Anterior cingulate cortex (tissue), 58 donors: ENCODE results near the gene C3orf20.
"Not testable (repeated sequence)": the region's sequence is repeated elsewhere in the genome, so short reads cannot be mapped to it uniquely, and the experiment has no call there.

Source experiments
- DNase-seq, 58 donors: peaks; one replicate each; lab custom pipeline; 2025; lab: John Stamatoyannopoulos, UW

The C3orf20 gene

GRCh38 chr3:14740983-14741382 is 66.0 kb downstream of the C3orf20 start:
- DNase-seq, result no peak

- no peak for DNase-seq
Observed at GRCh38 chr3:14741510-14741909, 66.6 kb downstream of the C3orf20 start.

DNA sequence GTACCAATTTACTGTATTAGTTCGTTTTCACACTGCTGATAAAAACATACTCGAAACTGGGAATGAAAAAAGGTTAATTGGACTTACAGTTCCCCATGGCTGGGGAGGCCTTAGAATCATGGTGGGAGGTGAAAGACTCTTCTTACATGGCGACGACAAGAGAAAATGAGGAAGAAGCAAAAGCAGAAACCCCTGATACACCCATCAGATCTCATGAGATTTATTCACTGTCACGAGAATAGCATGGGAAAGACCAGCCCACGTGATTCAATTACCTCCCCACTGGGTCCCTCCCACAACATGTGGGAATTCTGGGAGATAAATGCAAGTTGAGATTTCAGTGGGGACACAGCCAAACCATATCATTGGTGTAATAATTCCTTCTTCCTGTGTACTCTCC is 69.6 kb downstream of the C3orf20 start:
- no peak for DNase-seq

- no peak for DNase-seq
Observed at GRCh38 chr3:14750650-14751049, 75.7 kb downstream of the C3orf20 start.

DNA sequence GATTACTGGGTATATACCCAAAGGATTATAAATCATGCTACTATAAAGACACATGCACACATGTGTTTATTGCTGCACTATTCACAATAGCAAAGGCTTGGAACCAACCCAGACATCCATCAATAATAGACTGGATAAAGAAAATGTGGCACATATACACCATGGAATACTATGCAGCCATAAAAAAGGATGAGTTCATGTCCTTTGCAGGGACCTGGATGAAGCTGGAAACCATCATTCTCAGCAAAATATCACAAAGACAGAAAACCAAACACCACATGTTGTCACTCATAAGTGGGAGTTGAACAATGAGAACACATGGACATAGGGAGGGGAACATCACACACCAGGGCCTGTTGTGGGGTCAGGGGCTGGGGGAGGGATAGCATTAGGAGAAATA is 78.0 kb downstream of the C3orf20 start:
- DNase-seq, result not testable (repeated sequence)

- DNase-seq, result no peak
Observed at GRCh38 chr3:14757153-14757700, 82.3 kb downstream of the C3orf20 start.

DNA sequence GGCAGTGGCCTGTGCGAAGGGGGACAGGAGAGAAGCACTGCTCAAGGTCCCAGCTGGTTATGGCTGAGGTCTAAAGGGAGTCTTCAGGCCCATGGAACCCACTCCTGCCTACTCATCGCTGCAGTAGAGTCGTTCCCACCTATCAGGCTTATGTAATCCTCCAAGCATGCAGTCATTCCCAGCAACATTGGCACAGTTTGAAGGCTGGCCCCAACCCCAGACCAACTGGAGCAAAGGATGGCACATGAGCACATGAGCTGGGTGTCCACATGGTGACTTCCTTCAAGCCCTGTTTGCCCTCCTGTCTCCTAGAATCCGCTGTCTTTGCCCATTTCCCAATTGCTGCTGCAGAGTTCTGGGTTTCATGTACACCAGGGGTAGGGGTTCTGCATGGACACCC is 83.4 kb downstream of the C3orf20 start:
- DNase-seq, result no peak

GRCh38 chr3:14758959-14759358 is 84.0 kb downstream of the C3orf20 start:
- DNase-seq, result no peak

DNA sequence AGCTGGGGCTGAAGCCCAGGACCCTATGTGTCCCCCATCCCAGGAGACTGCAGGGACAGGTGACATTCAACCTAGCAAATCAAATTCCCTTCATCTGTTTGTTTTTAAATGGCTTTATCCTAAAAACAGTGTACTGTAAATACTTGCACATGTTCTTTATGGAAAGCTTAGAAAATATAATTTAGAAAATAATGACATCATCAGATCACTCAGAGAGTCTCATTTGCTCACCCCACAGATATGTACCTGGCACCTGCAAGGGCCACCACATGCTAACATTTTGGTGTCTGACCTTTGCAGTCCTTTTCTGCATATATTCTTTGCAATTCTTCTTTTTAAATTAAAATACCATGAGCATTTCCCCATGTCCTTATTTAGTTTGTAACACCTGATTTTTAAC is 85.2 kb downstream of the C3orf20 start:
- DNase-seq, result no peak

DNA sequence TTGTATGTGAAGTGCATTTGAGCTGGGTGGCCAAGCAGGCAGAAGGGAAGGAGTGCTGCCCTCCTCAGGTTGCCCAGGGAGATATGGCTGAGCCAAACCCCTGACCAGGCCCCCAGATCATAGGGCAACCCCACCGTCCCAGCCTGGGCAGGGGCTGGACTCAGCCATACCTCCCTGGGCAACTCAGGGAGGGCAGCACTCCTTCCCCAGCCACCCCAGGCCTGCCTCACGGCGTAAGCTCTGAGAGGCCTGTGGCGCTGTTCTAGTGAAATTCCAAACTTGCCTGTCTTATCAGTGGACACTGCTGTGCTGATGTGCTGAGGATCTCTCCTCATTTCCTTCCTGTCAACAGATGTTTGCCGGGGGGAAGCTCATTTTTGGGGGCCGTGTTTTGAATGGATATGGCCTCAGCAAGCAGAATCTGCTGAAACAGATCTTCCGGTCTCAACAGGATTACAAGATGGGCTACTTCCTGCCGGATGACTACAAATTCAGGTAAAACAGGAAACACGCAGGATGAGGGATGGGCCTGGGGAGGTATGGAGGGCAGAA is 86.3 kb downstream of the C3orf20 start:
- DNase-seq, result no peak

DNA sequence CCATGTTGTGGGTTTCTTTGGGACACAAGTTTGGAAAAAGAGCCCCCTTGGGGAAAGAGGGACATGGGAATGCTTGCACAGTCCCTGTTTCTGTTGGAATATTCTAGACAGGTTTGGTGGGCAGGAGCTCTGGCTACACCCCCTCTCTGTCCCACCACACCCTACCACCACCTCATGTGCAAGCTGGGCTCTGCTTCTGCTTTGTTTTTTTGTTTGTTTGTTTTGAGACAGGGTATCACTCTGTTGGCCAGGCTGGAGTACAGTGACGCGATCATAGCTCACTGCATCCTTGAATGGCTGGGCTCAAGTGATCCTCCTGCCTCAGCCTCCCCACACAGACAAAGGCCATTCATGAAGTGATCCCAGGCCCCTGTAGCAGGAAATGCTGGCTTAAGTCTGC is 86.9 kb downstream of the C3orf20 start:
- DNase-seq, result no peak

DNA sequence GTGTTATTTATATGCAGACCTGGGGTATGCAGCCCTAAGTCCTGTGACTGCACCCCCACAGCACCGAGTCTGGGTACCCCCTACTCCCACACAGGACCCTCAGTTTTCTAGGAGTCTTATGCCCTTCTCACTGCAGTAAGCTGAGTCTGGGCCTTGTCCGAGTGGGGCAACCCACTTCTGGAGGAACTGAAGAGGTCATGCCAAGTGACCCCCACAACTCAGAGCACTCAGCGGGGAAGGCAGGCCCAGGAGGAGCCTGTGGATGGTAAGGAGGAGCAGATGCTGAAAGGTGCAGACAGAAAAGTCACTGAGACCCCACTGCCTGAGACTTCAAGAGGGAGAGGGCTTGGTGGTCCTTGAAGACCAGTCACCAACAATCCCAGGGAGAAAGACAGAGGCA is 87.8 kb downstream of the C3orf20 start:
- DNase-seq, result no peak

- no peak for DNase-seq
Observed at GRCh38 chr3:14764331-14765059, 89.6 kb downstream of the C3orf20 start.

GRCh38 chr3:14765060-14765400 is 90.1 kb downstream of the C3orf20 start:
- DNase-seq, result no peak

DNA sequence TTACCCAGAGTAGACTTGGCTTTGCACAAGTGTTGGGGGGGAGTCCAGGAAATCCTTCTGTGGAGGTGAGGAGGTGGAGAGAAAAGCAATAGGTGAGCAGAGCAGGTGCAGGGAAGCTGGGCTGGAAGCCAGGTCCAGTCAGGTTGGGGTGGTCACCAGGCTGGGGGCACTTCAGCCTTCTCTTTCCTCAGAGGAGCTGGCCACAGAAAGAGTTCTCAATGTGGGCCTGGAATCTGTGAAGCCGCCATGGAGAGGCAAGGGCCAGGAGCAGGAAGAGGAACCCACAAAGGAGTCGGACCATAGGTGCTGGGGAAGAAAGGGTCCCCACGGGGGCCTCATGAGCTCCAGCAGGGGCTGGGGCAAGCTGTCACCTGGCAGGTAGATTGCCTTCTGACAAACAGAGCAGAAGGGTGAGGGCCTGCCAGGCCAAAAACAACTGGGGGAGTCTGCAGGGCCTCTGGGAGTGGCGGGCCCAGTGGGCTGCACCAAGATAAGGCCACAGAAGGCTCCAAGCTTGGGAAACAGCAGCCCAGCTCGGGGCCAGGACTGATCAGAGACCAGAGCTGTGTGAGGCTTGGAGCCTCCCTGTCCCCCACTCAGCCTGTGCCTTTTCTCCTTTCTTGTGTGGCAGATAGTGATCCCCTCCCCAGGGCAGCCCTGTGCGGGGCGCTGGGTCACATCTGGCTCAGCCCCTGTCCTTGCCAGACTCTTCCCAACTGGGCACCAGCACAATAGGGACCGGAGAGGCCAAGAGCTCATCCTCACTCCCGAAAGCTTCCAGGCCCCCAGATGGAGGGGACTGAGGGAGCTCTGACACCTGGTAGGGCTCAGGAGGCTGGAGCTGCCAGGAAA is 90.9 kb downstream of the C3orf20 start:
- no peak for DNase-seq

GRCh38 chr3:14766428-14767244 is 91.7 kb downstream of the C3orf20 start:
- no peak for DNase-seq

- no peak for DNase-seq
Observed at GRCh38 chr3:14767245-14768051, 92.5 kb downstream of the C3orf20 start.

DNA sequence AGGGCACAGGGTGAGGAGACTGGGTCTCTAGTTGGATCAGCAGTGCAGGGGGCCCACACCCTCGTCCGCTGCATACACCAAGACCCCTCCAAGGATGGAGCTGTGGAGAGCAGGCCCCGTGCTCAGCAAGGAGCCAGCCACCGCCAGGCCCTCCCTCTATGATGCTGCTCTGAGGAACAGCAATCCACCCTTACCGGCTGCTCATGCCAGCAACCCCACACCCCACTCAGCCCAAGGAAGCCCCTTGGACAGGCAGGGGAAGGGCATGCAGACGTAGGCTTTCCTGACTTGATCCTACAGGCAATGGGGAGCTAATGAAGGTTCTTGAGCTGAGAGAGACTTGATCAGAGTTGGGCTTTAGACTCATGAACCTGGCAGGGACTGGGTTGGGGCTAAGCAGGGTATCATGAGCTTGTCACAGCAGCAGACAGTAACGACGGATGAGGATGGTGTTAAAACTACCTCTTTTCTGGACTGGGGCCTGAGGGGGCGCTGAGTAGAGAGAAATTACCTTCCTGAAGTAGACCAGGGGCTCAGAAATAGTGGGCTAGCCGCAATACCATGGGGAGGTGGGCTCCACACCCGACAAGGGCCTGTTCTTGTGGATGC is 93.3 kb downstream of the C3orf20 start:
- DNase-seq, result no peak

DNA sequence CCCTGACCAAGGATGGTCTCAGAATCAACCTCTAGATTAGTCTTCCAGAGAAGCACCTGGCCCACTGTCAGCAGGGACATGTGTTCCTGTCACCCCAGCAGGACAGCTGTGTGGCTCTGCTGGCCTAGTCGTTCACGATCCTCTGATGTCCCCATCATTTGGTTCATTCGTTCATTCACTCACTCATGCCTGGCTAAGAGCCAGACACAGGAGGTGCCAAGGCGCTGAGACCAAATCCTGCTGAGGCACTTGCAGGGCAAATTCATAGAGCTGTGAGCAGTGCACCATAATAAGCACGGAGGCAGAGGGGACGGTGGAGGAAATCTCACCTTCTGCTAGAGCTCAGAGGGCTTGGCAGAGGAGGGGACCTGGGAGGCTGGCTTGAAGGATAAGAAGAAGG is 93.9 kb downstream of the C3orf20 start:
- no peak for DNase-seq
